Measurements from ENCODE around the gene JAKMIP1.

- TF ChIP-seq POLR2A (IDR thresholded peaks at IDR 0.05) = no peak
- TF ChIP-seq CTCF (IDR thresholded peaks at IDR 0.05) = no peak
These were observed 125.6 kb downstream of the JAKMIP1 start for GRCh38 chr4:6074758-6075157.

All from esophagus squamous epithelium (tissue), 4 donors.